OCI-LY3 (cell line): Measurements from ENCODE around the gene ZNF530.

Experiments
- H2AFZ ChIP-seq: fragments of 200-600, 300-600 bp; shearing (Covaris generic); 2 replicates; pipeline ENCODE4 v1.6.0; 2014; ENCODE audit warnings: antibody characterized with exemption, low read depth, low read length
- H3K27ac ChIP-seq: fragments of 200-600, 300-600 bp; sonication (generic); 2 replicates; pipeline ENCODE4 v1.5.1; 2014; ENCODE audit warnings: mild to moderate bottlenecking, low read length, moderate library complexity, mixed read lengths
- H3K27me3 ChIP-seq: fragments of 200-600, 300-600 bp; sonication (generic); 2 replicates; pipeline ENCODE4 v1.6.1; 2014; ENCODE audit warnings: low read depth, low read length, mixed read lengths
- H3K36me3 ChIP-seq: fragments of 200-600, 300-600 bp; sonication (generic); replicated peaks from 2 replicates; pipeline ENCODE3; 2014; ENCODE audit warnings: low read depth, low read length, mixed read lengths
- H3K4me1 ChIP-seq: fragments of 300-600, 200-600 bp; sonication (generic); 2 replicates; pipeline ENCODE4 v1.6.1; 2014; ENCODE audit warnings: low read length, mixed read lengths
- H3K4me2 ChIP-seq: fragments of 200-600, 300-600 bp; sonication (generic); 2 replicates; pipeline ENCODE4 v1.6.1; 2014; ENCODE audit warnings: low read length, mixed read lengths
- H3K4me3 ChIP-seq: fragments of 300-600, 200-600 bp; sonication (generic); 2 replicates; pipeline ENCODE4 v1.5.1; 2014; ENCODE audit warnings: antibody characterized with exemption, mild to moderate bottlenecking, low read length, moderate library complexity
- H3K79me2 ChIP-seq: fragments of 300-600, 200-600 bp; shearing (Covaris generic); 2 replicates; pipeline ENCODE4 v1.6.1; 2014; ENCODE audit warnings: mild to moderate bottlenecking, low read length, mixed read lengths
- H3K9ac ChIP-seq: fragments of 300-600, 200-600 bp; shearing (Covaris generic); 2 replicates; pipeline ENCODE4 v1.6.0; 2014; ENCODE audit warnings: mild to moderate bottlenecking, low read length, moderate library complexity
- H3K9me3 ChIP-seq: fragments of 200-600, 300-600 bp; shearing (Covaris generic); 2 replicates; pipeline ENCODE4 v1.6.1; 2014; ENCODE audit warnings: low read length, mixed read lengths; ENCODE audit not compliant: insufficient read depth
- H4K20me1 ChIP-seq: fragments of 200-600, 300-600 bp; sonication (generic); 2 replicates; pipeline ENCODE4 v1.6.1; 2016; ENCODE audit warnings: low read length, mixed read lengths; ENCODE audit not compliant: insufficient read depth
- EZH2phosphoT487 ChIP-seq: fragments of 200-600 bp; shearing (Covaris generic); IDR thresholded peaks from 2 replicates; pipeline ENCODE4 v1.6.1; 2018; ENCODE audit warnings: antibody characterized with exemption, mixed run types, low read depth
- TF ChIP-seq, protein P1 (sequence below): fragments of 200-600, 300-600 bp; sonication (generic); IDR thresholded peaks from 2 replicates; pipeline ENCODE4 v1.5.1; 2014; ENCODE audit warnings: antibody characterized with exemption, low read length, low read depth

The ZNF530 gene

DNA sequence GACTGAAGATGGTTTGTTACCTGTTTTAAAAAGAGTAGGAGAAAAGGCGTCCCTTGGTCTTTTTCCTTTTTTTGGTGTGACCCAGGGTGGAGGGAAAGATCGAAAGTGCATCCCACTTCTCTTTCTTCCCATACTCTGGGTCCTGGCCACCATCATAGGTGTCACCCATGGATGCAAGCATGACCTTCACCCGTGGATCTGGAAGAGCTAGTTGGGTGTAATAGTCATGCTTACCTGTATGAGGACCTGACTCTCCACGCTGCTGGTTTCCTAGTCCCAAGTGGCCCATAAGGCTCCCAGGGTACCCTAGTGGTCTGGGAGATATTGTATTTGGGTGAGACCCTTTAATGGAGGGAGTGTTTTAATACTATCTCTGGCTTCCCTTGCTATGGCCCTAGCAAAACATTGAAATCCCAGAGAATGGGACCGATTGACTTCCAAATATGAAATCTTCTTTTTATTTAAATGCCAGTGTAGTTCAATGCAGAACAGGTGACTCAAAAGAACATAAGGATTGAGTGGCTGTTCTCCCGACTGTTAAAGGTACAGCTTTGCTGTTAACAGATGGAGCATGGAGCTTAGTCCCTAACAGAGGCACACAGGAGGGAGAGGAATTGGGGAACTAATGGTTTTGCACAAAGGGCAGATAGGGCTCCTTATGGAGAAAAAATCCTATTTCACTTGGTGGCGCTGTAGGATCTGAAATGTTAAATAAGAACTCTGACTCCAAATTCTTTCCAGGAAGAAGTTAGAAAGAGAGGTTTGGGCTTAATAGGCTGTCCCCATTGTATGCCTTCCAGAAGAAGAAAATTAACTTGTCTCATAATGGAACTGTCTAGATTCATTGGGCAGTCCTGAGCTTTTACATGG lies 33.1 kb upstream of the ZNF530 start:
- no peaks in the 10 kb centered on the region for H3K79me2 ChIP-seq
- TF ChIP-seq, protein P1, sequence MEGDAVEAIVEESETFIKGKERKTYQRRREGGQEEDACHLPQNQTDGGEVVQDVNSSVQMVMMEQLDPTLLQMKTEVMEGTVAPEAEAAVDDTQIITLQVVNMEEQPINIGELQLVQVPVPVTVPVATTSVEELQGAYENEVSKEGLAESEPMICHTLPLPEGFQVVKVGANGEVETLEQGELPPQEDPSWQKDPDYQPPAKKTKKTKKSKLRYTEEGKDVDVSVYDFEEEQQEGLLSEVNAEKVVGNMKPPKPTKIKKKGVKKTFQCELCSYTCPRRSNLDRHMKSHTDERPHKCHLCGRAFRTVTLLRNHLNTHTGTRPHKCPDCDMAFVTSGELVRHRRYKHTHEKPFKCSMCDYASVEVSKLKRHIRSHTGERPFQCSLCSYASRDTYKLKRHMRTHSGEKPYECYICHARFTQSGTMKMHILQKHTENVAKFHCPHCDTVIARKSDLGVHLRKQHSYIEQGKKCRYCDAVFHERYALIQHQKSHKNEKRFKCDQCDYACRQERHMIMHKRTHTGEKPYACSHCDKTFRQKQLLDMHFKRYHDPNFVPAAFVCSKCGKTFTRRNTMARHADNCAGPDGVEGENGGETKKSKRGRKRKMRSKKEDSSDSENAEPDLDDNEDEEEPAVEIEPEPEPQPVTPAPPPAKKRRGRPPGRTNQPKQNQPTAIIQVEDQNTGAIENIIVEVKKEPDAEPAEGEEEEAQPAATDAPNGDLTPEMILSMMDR = no peak
- TF ChIP-seq EZH2phosphoT487 = no peak
- no peaks in the 10 kb centered on the region for H3K4me1 ChIP-seq

DNA sequence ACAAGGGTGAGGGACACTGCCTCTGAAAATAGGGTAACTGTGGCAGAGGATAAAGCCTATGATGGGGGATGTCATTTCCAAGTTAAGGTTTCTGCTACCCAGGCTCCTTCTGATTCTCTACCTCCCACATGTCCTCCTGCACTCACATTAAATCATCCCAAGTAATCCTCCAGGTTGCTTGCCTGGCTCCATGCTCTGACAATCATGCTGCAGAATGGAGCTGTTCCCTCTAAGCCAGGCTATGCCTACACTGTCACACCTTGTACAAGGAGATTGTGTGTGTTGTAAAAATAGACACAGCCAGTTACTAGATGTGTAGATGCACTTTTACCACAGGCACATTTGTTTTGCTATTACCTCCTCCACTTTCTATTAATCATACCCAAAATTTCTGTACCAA lies 29.0 kb upstream of the ZNF530 start:
- Histone ChIP-seq H3K9me3 (peaks cover 93% of the 10 kb centered on the region), H3K4me1 (no peaks in the 10 kb centered on the region), H3K4me2 (no peak overlapping the region), H2AFZ (no peak overlapping the region), H4K20me1 (no peaks in the 10 kb centered on the region), H3K4me3 (no peak overlapping the region), H3K79me2 (no peaks in the 10 kb centered on the region), H3K27me3 (no peaks in the 10 kb centered on the region), H3K36me3 (peaks cover 60% of the 10 kb centered on the region), H3K27ac (no peak overlapping the region), H3K9ac (no peak overlapping the region)
- no peak for TF ChIP-seq EZH2phosphoT487
- TF ChIP-seq, protein P1 = no peak

More for the DNA sequence above, 33.1 kb upstream of the ZNF530 start:
- no peaks in the 10 kb centered on the region for H3K27me3 ChIP-seq
- no peak overlapping the region for H2AFZ ChIP-seq
- H3K36me3 ChIP-seq = peaks cover 24% of the 10 kb centered on the region
- H3K4me2 ChIP-seq = no peak overlapping the region
- peaks cover 81% of the 10 kb centered on the region for H3K9me3 ChIP-seq
- H4K20me1 ChIP-seq = no peaks in the 10 kb centered on the region
- H3K4me3 ChIP-seq = no peak overlapping the region
- H3K9ac ChIP-seq = no peak overlapping the region
- H3K27ac ChIP-seq = no peak overlapping the region

DNA sequence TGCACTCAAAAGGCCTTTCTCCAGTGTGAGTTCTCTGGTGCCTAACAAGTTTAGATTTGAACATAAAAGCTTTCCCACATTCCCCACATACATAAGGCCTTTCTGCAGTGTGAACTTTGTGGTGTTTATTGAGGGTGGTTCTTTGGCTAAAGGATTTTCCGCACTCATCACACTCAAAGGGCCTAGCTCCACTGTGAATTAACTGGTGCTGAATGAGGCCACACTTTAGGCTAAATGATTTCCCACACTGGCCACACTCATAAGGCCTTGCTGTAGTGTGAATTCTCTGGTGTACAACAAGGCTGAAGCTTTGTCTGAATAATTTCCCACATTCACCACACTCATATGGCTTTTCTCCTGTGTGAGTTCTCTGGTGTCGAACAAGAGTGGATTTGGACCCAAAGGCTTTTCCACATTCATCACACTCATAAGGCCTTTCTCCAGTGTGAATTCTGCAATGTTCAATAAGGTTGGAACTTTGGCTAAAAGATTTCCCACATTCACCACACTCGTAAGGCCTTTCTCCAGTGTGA lies 27.2 kb upstream of the ZNF530 start:
- no peak overlapping the region for H3K4me3 ChIP-seq
- H3K4me1 ChIP-seq = no peaks in the 10 kb centered on the region
- peaks cover 90% of the 10 kb centered on the region for H3K9me3 ChIP-seq
- no peak overlapping the region for H3K4me2 ChIP-seq
- H3K36me3 ChIP-seq = peaks cover 76% of the 10 kb centered on the region
- TF ChIP-seq EZH2phosphoT487 = no peak
- TF ChIP-seq, protein P1 = no peak
- H3K27ac ChIP-seq = no peak overlapping the region
- no peaks in the 10 kb centered on the region for H4K20me1 ChIP-seq
- H3K79me2 ChIP-seq = peaks cover 9% of the 10 kb centered on the region
- no peak overlapping the region for H2AFZ ChIP-seq
- no peaks in the 10 kb centered on the region for H3K27me3 ChIP-seq
- no peak overlapping the region for H3K9ac ChIP-seq

DNA sequence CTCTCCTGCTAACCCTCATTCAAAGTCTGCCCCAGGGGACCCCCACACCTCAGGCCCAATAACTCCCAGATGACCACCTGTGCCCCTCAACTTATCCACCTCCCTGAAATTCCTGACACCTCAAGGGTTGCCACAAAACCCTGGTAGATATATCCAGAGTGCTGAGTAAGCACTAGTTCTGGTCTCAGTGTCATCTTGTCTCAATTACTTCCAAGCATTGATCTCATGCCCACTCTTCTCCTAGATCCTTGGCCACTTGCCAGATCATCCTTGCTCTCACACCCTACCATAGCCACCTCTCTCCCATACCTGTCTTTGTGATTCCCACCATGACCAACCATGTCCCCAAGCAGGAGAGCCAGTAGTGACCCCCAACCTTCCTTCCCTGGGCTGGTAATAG lies 23.0 kb upstream of the ZNF530 start:
- no peak overlapping the region for H3K27ac ChIP-seq
- H4K20me1 ChIP-seq = no peaks in the 10 kb centered on the region
- H3K36me3 ChIP-seq = peaks cover 68% of the 10 kb centered on the region
- no peak overlapping the region for H3K4me3 ChIP-seq
- no peaks in the 10 kb centered on the region for H3K27me3 ChIP-seq
- peaks cover 9% of the 10 kb centered on the region for H3K4me1 ChIP-seq
- no peak overlapping the region for H3K9ac ChIP-seq
- H3K79me2 ChIP-seq = peaks cover 21% of the 10 kb centered on the region
- no peak overlapping the region for H3K4me2 ChIP-seq
- no peak overlapping the region for H2AFZ ChIP-seq
- peaks cover 70% of the 10 kb centered on the region for H3K9me3 ChIP-seq
- TF ChIP-seq, protein P1 = no peak
